Fibroblast of skin of right quadriceps (primary cell): ENCODE results near the gene TSNAX.
A peak's percentile ranks its signal among the peaks of the same experiment; 100 is the strongest.
"Not testable (repeated sequence)": the region's sequence is repeated elsewhere in the genome, so short reads cannot be mapped to it uniquely, and the experiment has no call there.

Experiments
- DNase-seq: peaks from one replicate; pipeline ENCODE4 v3.0.0-alpha.2; 2013

The TSNAX gene

GRCh38 chr1:231528172-231529029 lies at the start of gene TSNAX:
TSS of gene TSNAX (plus strand) at chr1:231528669. CDS start at chr1:231528811, 142 bp downstream.
- peak; percentile 93 for DNase-seq

- DNase-seq: no peak
Observed at GRCh38 chr1:231478811-231479210, 49.7 kb upstream of the TSNAX start.

- no peak for DNase-seq
Observed at GRCh38 chr1:231480008-231480407, 48.5 kb upstream of the TSNAX start.

- no peak for DNase-seq
Observed at GRCh38 chr1:231481289-231481688, 47.2 kb upstream of the TSNAX start.

GRCh38 chr1:231485029-231485784 lies 43.3 kb upstream of the TSNAX start:
- peak; percentile 31 for DNase-seq

GRCh38 chr1:231487019-231487418 lies 41.5 kb upstream of the TSNAX start:
- DNase-seq: peak; percentile 60

GRCh38 chr1:231487910-231488309 lies 40.6 kb upstream of the TSNAX start:
- DNase-seq: no peak

- DNase-seq: peak; percentile 39
Observed at GRCh38 chr1:231493421-231494185, 34.9 kb upstream of the TSNAX start.

GRCh38 chr1:231494439-231495110 lies 33.9 kb upstream of the TSNAX start:
- DNase-seq: no peak

- DNase-seq: no peak
Observed at GRCh38 chr1:231497629-231498152, 30.8 kb upstream of the TSNAX start.

- DNase-seq: no peak
Observed at GRCh38 chr1:231499148-231499763, 29.2 kb upstream of the TSNAX start.

GRCh38 chr1:231500666-231501065 lies 27.8 kb upstream of the TSNAX start:
- no peak for DNase-seq

GRCh38 chr1:231503168-231503567 lies 25.3 kb upstream of the TSNAX start:
- not testable (repeated sequence) for DNase-seq

- DNase-seq: no peak
Observed at GRCh38 chr1:231507476-231508355, 20.8 kb upstream of the TSNAX start.

- DNase-seq: no peak
Observed at GRCh38 chr1:231508497-231508896, 20.0 kb upstream of the TSNAX start.

- DNase-seq: no peak
Observed at GRCh38 chr1:231508941-231509340, 19.5 kb upstream of the TSNAX start.

GRCh38 chr1:231512147-231512698 lies 16.2 kb upstream of the TSNAX start:
- peak; percentile 90 for DNase-seq

- no peak for DNase-seq
Observed at GRCh38 chr1:231515748-231516147, 12.7 kb upstream of the TSNAX start.

- no peak for DNase-seq
Observed at GRCh38 chr1:231517076-231517475, 11.4 kb upstream of the TSNAX start.

GRCh38 chr1:231518485-231519034 lies 9.9 kb upstream of the TSNAX start:
- no peak for DNase-seq
